ENCODE results near the gene SLFN14. TPM values are rescaled to one million over a fixed set of nuclear protein-coding genes. Genes with fewer than 3 reads are reported as not detected.
"Not testable (repeated sequence)": the region's sequence is repeated elsewhere in the genome, so short reads cannot be mapped to it uniquely, and the experiment has no call there.

The SLFN14 gene
- total RNA-seq, 1 donor from 2014 or later, result not detected

- no peaks in the 10 kb centered on the region for H3K36me3 ChIP-seq (ENCODE audit: control insufficient read depth, insufficient read depth, low read length)
- H3K27me3 ChIP-seq (ENCODE audit: control insufficient read depth, insufficient read depth, low read length), result no peaks in the 10 kb centered on the region
- DNase-seq (ENCODE audit: low read depth) (no peak), FAIRE-seq (no peak)
- no peak within 1 kb of the TSS for H3K4me3 ChIP-seq (ENCODE audit: low read depth, low read length)
- TF ChIP-seq CTCF (IDR thresholded peaks at IDR 0.05; ENCODE audit: insufficient read depth, low read length, severe bottlenecking), result no peak
Measured at GRCh38 chr17:35537601-35538141, 22.9 kb downstream of the SLFN14 start, which contains the start of gene SLFN12L. SLFN12L (minus strand) TSS chr17:35537678; CDS start chr17:35522364, 15,314 bp downstream.

GRCh38 chr17:35536664-35537171 lies 23.9 kb downstream of the SLFN14 start:
- H3K27me3 ChIP-seq (ENCODE audit: control insufficient read depth, insufficient read depth, low read length), result no peaks in the 10 kb centered on the region
- no peak for DNase-seq (ENCODE audit: low read depth)
- TF ChIP-seq CTCF (IDR thresholded peaks at IDR 0.05; ENCODE audit: insufficient read depth, low read length, severe bottlenecking), result no peak
- no peaks in the 10 kb centered on the region for H3K36me3 ChIP-seq (ENCODE audit: control insufficient read depth, insufficient read depth, low read length)
- no peak for FAIRE-seq
- H3K4me3 ChIP-seq (ENCODE audit: low read depth, low read length), result no peak overlapping the region

- DNase-seq (ENCODE audit: low read depth); H3K36me3 ChIP-seq (ENCODE audit: control insufficient read depth, insufficient read depth, low read length); FAIRE-seq; H3K4me3 ChIP-seq (ENCODE audit: low read depth, low read length); H3K27me3 ChIP-seq (ENCODE audit: control insufficient read depth, insufficient read depth, low read length): not testable (repeated sequence)
Measured at GRCh38 chr17:35535406-35535805, 25.2 kb downstream of the SLFN14 start.

- Histone ChIP-seq H3K4me3 (ENCODE audit: low read depth, low read length) (no peak overlapping the region), H3K27me3 (ENCODE audit: control insufficient read depth, insufficient read depth, low read length) (no peaks in the 10 kb centered on the region), H3K36me3 (ENCODE audit: control insufficient read depth, insufficient read depth, low read length) (no peaks in the 10 kb centered on the region)
- TF ChIP-seq CTCF (IDR thresholded peaks at IDR 0.05; ENCODE audit: insufficient read depth, low read length, severe bottlenecking), result no peak
- DNase-seq (ENCODE audit: low read depth), result no peak
- FAIRE-seq, result no peak
Measured at GRCh38 chr17:35534576-35535093, 26.0 kb downstream of the SLFN14 start.

- DNase-seq (ENCODE audit: low read depth), result no peak
- H3K36me3 ChIP-seq (ENCODE audit: control insufficient read depth, insufficient read depth, low read length), result no peaks in the 10 kb centered on the region
- H3K27me3 ChIP-seq (ENCODE audit: control insufficient read depth, insufficient read depth, low read length), result no peaks in the 10 kb centered on the region
Measured at GRCh38 chr17:35531160-35531559, 29.5 kb downstream of the SLFN14 start.

GRCh38 chr17:35529866-35530265 lies 30.8 kb downstream of the SLFN14 start:
- FAIRE-seq (no peak), DNase-seq (ENCODE audit: low read depth) (no peak)
- H3K4me3 ChIP-seq (ENCODE audit: low read depth, low read length), result no peak overlapping the region

More at GRCh38 chr17:35531160-35531559, 29.5 kb downstream of the SLFN14 start:
- H3K4me3 ChIP-seq (ENCODE audit: low read depth, low read length), result no peak overlapping the region
- no peak for TF ChIP-seq CTCF (IDR thresholded peaks at IDR 0.05; ENCODE audit: insufficient read depth, low read length, severe bottlenecking)
- FAIRE-seq, result no peak

GRCh38 chr17:35529326-35529725 lies 31.3 kb downstream of the SLFN14 start:
- DNase-seq (ENCODE audit: low read depth); H3K4me3 ChIP-seq (ENCODE audit: low read depth, low read length); FAIRE-seq; H3K36me3 ChIP-seq (ENCODE audit: control insufficient read depth, insufficient read depth, low read length); H3K27me3 ChIP-seq (ENCODE audit: control insufficient read depth, insufficient read depth, low read length): not testable (repeated sequence)

More at GRCh38 chr17:35529866-35530265, 30.8 kb downstream of the SLFN14 start:
- TF ChIP-seq CTCF (IDR thresholded peaks at IDR 0.05; ENCODE audit: insufficient read depth, low read length, severe bottlenecking), result no peak
- H3K27me3 ChIP-seq (ENCODE audit: control insufficient read depth, insufficient read depth, low read length), result no peaks in the 10 kb centered on the region
- no peaks in the 10 kb centered on the region for H3K36me3 ChIP-seq (ENCODE audit: control insufficient read depth, insufficient read depth, low read length)

All from bronchial epithelial cell (primary cell).